Measurements from ENCODE around the gene KLF1.
"Not testable (repeated sequence)": the region's sequence is repeated elsewhere in the genome, so short reads cannot be mapped to it uniquely, and the experiment has no call there.

KLF1 gene

DNA sequence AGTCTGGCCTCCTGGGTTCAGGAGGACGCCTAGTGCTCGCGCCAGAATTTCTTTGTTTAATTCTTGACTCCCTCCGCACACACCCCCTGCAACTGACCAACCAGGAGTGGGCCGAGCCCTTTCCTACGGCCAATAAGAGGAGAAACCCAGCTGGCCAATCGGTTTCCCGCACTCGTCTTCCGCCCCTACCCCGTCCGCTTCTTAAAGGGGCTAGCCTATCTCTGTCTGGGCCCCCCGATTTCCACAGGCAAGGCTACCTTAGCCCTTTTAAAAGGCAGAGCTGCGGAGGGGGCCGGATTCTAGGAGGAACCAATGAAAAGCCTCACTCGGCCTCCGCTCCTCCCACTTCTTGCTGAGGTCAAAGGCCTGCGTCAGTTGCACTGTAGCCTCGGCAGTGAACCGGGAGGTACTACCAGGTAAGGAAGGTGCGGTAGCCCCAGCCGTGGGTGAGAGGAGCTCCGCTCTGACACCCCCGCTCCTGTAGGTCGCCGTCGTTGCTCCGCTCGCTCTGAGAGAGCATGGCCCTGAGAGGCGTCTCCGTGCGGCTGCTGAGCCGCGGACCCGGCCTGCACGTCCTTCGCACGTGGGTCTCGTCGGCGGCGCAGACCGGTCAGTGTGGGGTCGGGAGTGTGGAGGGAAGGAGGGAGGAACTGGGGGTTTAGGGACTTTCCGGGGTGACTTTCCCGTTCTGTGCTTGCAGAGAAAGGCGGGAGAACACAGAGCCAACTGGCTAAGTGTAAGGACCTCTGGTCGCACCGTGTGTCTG is 4.0 kb upstream of the KLF1 start, which contains the start of gene GCDH:
Gene GCDH (plus strand): TSS at position 374 of the 766 bp plus-strand sequence. CDS start 145 bp downstream, at position 519.
- peak; percentile 85 for DNase-seq

GRCh38 chr19:12890299-12890786 is 3.3 kb upstream of the KLF1 start:
- not testable (repeated sequence) for DNase-seq

DNA sequence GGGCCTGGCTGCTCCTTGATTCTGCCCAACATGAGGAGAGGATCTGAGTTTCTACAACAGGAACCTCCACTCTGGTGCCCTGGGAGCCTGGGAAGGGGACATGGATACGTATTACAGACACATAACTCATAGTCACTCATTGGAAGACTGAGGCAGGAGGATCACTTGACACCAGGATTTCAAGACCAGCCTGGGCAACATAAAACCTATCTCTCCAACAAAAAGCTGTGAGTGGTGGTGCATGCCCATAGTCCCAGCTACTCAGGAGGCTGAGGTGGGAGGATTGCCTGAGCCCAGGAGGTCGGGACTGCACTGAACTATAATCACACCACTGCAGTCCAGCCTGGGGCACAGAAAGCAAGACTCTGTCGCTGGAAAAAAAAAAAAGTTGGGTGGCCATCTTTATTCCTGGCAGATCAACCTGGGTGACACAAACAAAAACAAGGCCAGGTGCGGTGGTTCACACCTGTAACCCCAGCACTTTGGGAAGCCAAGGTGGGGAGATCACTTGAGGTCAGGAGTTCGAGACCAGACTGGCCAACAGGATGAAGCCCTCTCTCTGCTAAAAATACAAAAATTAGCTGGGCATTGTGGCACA is 1.1 kb upstream of the KLF1 start:
- no peak for DNase-seq

- DNase-seq: no peak
Observed at GRCh38 chr19:12886651-12886968, 391 bp downstream of the KLF1 start.

DNA sequence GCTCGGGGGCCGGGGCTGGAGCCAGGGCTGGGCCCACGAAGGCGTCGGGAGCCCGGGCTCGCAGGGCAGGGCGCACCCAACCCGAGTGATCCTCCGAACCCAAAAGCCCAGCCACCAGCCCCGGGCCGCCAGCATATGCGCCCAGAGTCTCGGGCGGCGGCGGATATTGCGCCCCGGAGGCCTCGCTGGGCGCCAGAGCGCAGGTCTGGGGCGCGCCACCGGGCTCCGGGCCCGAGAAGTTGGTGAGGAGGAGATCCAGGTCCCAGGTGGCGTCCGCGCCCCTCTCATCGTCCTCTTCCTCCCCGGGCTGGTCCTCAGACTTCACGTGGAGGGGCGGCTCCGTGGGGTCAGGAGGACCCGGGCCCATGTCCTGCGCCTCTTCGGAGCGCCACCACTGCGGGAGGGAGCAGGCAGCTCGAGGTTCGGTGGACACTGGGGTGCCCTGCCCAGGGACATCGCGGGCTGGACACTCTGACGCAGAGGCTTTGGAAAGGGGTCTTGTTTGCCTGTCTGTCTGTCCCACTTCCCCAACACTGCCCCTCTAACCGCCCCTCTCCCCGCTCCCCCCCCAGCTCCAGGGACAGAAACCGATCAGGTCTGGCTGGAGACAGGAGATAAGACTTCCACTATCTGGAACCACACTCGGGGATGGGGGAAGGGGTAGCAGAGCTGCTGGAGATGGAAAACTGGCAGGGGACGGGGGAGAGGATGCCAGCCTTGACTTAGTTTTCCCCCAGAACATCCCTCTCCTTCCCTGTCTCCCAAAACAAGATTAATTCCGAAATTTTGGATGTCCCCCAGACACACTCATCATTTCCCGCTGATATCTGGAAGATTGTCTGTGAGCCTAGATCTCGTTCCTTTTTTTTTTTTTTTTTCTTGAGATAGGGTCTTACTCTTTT is 1.0 kb downstream of the KLF1 start:
- no peak for DNase-seq

DNA sequence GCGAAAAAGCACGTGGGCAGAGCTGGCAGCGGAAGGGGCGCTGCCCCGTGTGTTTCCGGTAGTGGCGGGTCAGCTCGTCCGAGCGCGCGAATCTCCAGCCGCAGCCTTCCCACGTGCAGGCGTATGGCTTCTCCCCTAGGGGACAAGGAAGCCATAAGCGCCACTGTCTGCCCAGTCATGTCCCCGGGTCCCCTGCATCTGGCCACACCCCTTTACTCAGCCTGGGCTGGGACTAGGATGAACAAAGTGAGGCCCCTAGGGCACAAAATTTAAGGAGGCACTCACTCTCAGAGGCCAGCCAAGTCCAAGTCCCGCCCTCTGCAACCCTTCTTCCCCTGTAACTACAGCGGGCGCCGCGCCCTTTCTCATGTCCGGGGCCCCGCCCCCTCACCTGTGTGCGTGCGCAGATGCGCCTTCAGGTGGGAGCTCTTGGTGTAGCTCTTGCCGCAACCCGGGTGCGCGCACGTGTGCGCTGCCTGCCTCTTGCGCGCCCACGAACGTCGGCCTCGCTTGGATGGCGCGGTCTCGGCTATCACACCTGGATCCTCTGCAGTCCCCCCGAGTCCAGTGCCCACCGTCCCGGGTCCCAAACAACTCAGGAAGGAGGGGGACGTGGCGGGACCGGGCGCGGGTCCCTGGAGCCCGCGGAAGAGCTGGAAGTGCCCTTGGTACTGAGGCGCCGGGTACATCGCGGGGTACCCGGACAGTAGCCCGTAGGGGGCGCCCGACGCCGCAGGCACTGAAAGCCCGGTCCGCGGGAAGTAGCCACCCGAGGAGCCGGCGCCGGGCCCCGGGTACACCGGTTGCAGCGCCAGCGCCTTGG is 1.9 kb downstream of the KLF1 start:
- DNase-seq: peak; percentile 86

GRCh38 chr19:12884627-12884925 is 2.4 kb downstream of the KLF1 start:
- no peak for DNase-seq

DNA sequence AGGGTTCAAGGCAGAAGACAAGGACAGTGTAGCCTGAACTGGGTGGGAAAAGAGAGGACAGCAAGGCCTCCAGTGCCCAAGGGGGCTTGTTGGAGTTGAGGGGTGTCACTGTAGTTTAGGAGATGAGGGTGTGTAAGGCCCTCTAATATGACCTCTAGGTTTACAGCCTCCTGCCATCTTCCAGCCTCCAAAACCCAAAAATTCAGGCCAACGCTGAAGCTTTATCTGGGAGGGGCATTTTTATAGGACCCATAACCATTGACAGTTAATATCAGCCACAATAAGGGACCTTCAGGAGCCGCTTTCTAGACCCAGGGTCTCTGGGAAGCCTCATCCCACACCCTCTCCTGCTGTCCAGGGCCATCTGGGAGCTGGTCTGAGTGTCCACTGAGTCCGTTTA is 2.8 kb downstream of the KLF1 start:
- no peak for DNase-seq

DNA sequence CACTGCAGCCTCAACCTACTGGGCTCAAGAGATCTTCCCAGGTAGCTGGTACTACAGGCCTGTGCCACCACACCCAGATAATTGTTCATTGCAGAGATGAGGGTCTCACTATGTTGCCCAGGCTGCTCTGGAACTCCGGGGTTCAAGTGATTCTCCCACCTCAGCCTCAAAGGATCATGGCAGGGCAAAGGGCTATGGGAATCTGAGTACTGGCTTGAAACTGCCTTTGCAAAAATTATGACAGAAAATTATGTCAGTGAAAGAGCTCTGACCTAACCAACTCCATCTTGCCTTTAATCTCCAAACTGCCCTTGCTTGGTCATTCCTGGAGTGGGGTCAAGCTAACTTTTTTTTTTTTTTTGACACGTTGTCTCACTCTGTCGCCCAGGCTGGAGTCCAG is 4.4 kb downstream of the KLF1 start:
- DNase-seq: no peak

DNA sequence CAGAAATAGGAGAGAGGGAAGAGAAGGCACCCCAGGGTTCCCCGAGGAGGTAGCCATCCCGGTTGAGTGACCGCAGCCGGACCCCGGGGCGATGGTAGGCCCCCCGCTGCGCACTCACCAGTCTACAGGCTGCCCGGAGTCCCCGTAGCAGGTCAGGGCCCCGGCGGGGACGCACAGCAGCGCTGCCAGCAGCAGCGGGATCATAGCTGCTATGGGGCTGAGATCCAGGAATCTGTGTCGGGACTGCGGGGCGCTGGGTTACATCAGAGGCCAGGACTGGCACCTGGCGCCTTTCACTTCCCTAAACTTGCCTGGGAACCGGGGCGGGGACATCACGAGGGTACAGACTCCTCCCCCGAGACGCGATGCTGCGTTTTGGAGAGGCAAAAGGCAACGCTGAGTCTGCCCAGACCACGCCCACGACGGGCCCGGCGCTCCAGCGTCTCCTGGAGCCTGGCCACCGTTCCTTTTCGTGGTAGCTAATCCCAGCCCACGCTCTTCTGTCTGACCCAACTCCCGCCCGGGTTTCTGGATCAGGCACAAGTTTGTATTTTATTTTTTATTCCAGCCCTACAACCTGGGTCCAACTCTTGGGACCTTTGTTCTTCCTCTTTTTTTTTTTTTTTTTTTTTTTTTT is 5.7 kb downstream of the KLF1 start, which contains the start of gene DNASE2:
Gene DNASE2 (minus strand): TSS at position 278 of the 637 bp plus-strand sequence. CDS start 74 bp downstream, at position 204.
- peak; percentile 92 for DNase-seq

DNA sequence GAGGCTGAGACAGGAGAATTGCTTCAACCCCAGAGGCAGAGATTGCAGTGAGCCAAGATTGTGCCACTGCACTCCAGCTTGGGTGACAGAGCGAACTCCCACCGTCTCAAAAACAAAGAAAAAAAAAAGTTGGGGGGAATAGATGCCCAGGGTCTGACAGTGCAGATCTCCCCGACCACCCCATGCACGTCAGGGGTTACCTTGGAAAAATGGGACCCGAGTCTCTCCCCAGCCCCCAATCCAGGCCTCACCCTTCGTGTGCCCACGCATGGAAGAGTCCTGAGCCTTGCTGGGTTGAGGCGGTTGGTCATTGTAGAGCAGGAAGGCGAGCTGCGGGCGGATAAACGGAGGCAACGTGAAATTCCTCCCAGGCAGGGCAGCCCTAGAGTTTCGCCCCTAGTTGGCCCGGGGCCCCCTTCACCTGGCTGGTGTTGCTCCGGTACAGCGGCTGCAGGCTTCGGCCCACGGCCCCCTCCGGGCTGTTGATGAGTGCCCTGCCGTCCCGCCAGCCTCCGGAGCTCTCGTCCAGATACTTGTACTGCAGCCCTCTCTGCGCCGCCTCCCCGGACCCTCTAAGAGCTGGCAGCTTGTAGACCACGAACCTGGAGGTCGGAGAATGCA is 6.3 kb downstream of the KLF1 start:
- no peak for DNase-seq

- DNase-seq: no peak
Observed at GRCh38 chr19:12875086-12875485, 11.9 kb downstream of the KLF1 start.

GRCh38 chr19:12873891-12874745 is 12.9 kb downstream of the KLF1 start:
- DNase-seq: no peak

- DNase-seq: peak; percentile 72
Observed at GRCh38 chr19:12872941-12873890, 13.8 kb downstream of the KLF1 start.

DNA sequence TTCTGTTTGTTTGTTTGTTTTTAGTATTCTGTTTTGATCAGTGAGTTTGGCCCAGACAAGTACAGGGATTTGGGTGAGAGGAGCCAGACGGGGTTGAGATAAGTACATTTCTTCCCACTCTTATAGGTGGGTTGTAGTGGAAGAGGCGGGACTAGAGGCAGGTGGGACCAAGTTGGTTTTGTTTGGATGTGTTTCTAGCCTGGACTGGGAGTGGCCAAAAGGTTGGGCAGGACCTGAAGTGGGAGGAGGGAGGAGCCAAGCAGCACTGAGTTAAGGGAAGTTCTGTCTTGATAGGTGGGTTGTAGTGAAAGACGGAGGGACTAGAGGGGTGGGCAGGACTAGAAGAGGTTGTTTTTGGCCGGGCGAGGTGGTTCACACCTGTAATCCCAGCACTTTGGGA is 14.7 kb downstream of the KLF1 start:
- no peak for DNase-seq

- no peak for DNase-seq
Observed at GRCh38 chr19:12871681-12872080, 15.3 kb downstream of the KLF1 start.

- no peak for DNase-seq
Observed at GRCh38 chr19:12868540-12869112, 18.4 kb downstream of the KLF1 start.

DNA sequence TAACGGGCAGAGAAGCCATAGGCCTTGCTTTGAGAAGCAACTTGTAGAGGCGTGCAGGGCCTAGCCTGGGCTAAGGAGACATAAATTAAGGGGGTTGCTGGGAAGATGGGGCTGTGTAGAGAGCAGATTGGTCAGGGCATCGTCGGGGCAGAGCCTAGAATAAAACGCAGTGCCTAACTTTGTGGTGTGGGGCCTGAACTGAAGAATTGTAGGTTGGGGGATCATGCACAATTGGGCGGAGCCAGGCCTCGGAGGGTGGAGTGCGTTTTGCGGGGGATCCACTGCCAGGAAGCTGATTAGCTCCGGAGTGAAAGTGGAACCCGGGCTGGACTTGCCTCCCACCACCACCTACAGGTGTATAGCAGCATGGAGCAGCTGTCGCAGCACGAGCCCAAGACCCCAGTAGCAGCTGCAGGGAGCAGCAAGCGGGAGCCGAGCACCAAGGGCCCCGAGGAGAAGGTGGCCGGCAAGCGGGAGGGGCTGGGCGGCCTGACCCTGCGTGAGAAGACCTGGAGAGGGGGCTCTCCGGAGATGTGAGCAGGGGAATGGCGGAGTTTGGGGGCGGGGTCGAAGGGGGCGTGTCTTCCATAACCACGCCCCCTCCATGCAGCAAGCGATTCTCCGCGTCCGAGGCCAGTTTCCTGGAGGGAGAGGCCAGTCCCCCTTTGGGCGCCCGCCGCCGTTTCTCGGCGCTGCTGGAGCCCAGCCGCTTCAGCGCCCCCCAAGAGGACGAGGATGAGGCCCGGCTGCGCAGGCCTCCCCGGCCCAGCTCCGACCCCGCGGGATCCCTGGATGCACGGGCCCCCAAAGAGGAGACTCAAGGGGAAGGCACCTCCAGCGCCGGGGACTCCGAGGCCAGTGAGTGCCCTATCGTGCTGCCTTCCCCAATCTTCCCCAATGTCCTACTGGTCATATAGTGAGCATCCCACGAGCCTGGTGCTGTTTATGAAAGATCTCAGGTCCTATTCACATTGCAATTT is 19.6 kb downstream of the KLF1 start:
- DNase-seq: peak; percentile 73
